H1 (cell line): Measurements from ENCODE around the gene CNGB1. TPM values are rescaled to one million over a fixed set of nuclear protein-coding genes. Genes with fewer than 3 reads are reported as not detected.

Experiments used
- CTCF ChIA-PET: fragments of 300-600 bp; sonication (Branson Sonifier 250); formaldehyde crosslinking; loops from one replicate; lab custom pipeline; 2021; ENCODE audit not compliant: partially characterized antibody; lab: Charles Lee
- POLR2A ChIA-PET: fragments of 300-600 bp; sonication (Branson Sonifier 250); formaldehyde crosslinking; loops from one replicate; lab custom pipeline; 2021; ENCODE audit warnings: inconsistent platforms; ENCODE audit not compliant: partially characterized antibody; lab: Charles Lee
- DNase-seq, 2 experiments: peaks; one replicate each; pipeline versions ENCODE4 v3.0.0 to v3.0.0-alpha.2; 2010 to 2022; ENCODE audit warnings: low spot score in 2 of 2, low read depth in 1 of 2, mixed read lengths in 1 of 2
- FAIRE-seq: peaks from 2 replicates; lab custom pipeline; 2011; peaks lifted over from hg19 to GRCh38; lab: Jason Lieb, UNC
- H2AFZ ChIP-seq: 2 replicates; pipeline ENCODE4 v1.8.1; 2012; ENCODE audit warnings: low read length, inconsistent platforms
- H2AK5ac ChIP-seq: 2 replicates; pipeline ENCODE4 v1.6.1; 2013; ENCODE audit warnings: low read depth, low read length
- H2BK120ac ChIP-seq: replicated peaks from 2 replicates; pipeline ENCODE3; 2013; ENCODE audit warnings: low read depth, low read length, inconsistent platforms
- H2BK12ac ChIP-seq: 2 replicates; pipeline ENCODE4 v1.6.1; 2013; ENCODE audit warnings: low read depth, low read length
- H2BK15ac ChIP-seq: 2 replicates; pipeline ENCODE4 v1.6.1; 2013; ENCODE audit warnings: low read length
- H2BK20ac ChIP-seq: 2 replicates; pipeline ENCODE4 v1.6.1; 2013; ENCODE audit warnings: low read length
- H2BK5ac ChIP-seq: 2 replicates; pipeline ENCODE4 v1.6.1; 2013; ENCODE audit warnings: low read depth, low read length
- H3K14ac ChIP-seq: 2 replicates; pipeline ENCODE4 v1.6.1; 2013; ENCODE audit warnings: inconsistent platforms; ENCODE audit not compliant: insufficient read length
- H3K18ac ChIP-seq: 2 replicates; pipeline ENCODE4 v1.6.1; 2013; ENCODE audit warnings: low read length; ENCODE audit errors: extremely low read depth
- H3K23ac ChIP-seq: 2 replicates; pipeline ENCODE4 v1.6.1; 2013; ENCODE audit warnings: inconsistent platforms; ENCODE audit not compliant: insufficient read length
- H3K23me2 ChIP-seq: 2 replicates; pipeline ENCODE4 v1.6.1; 2013; ENCODE audit warnings: low read depth, low read length
- H3K27ac ChIP-seq: 2 replicates; pipeline ENCODE4 v1.6.1; 2011; ENCODE audit warnings: low read depth, low read length, inconsistent platforms
- H3K27me3 ChIP-seq, 4 experiments: replicated peaks in 1 of 4; 1 replicate in 1 of 4; 2 replicates in 3 of 4; pipeline versions ENCODE4 v1.6.1 to v1.8.1; 2011 to 2013; ENCODE audit warnings: low read length in 3 of 4, mild to moderate bottlenecking in 3 of 4, inconsistent platforms in 2 of 4, mixed read lengths in 2 of 4, moderate library complexity in 1 of 4; ENCODE audit not compliant: control insufficient read depth in 3 of 4, insufficient read depth in 3 of 4; ENCODE audit errors: extremely low read depth in 1 of 4
- H3K36me3 ChIP-seq, 4 experiments: 2 replicates each; pipeline versions ENCODE4 v1.6.1 to v1.8.1; 2011 to 2013; ENCODE audit warnings: mild to moderate bottlenecking in 4 of 4, low read length in 3 of 4, moderate library complexity in 2 of 4, control low read depth in 1 of 4, inconsistent platforms in 1 of 4; ENCODE audit not compliant: insufficient read depth in 4 of 4, control insufficient read depth in 2 of 4
- H3K4ac ChIP-seq: replicated peaks from 2 replicates; pipeline ENCODE3; 2013; ENCODE audit warnings: low read length, low read depth, mixed read lengths, inconsistent platforms; ENCODE audit not compliant: insufficient read length
- H3K4me1 ChIP-seq, 4 experiments: replicated peaks in 1 of 4; 1 replicate in 1 of 4; 2 replicates in 3 of 4; pipeline versions ENCODE4 v1.6.1 to v1.8.1; 2011 to 2013; ENCODE audit warnings: low read length in 3 of 4, inconsistent platforms in 2 of 4, mixed read lengths in 1 of 4; ENCODE audit not compliant: insufficient read depth in 4 of 4, control insufficient read depth in 3 of 4
- H3K4me2 ChIP-seq, 2 experiments: 2 replicates each; pipeline versions ENCODE4 v1.6.1 to v1.8.1; 2011 to 2013; ENCODE audit warnings: low read depth in 2 of 2, low read length in 2 of 2, control low read depth in 1 of 2, inconsistent platforms in 1 of 2, mild to moderate bottlenecking in 1 of 2; ENCODE audit not compliant: insufficient read depth in 1 of 2
- H3K4me3 ChIP-seq, 4 experiments: fragments of 200-600, 300-600 bp in 1 of 4; sonication (generic), shearing (Covaris generic), sonication (Bioruptor Twin) in 1 of 4; 2 replicates each; pipeline versions ENCODE4 v1.5.1 to v1.8.1; 2011 to 2016; ENCODE audit warnings: low read length in 4 of 4, low read depth in 3 of 4, control low read depth in 2 of 4, inconsistent platforms in 2 of 4, mild to moderate bottlenecking in 2 of 4, mixed read lengths in 1 of 4, moderate library complexity in 1 of 4; ENCODE audit not compliant: insufficient read depth in 2 of 4; ENCODE audit errors: extremely low read depth in 1 of 4
- H3K56ac ChIP-seq: replicated peaks from 2 replicates; pipeline ENCODE3; 2013; ENCODE audit warnings: low read depth, mild to moderate bottlenecking, mixed read lengths, low read length, inconsistent platforms; ENCODE audit not compliant: insufficient read length
- H3K79me1 ChIP-seq: 2 replicates; pipeline ENCODE4 v1.6.1; 2013; ENCODE audit warnings: low read depth, low read length, control low read depth
- H3K79me2 ChIP-seq, 2 experiments: 2 replicates each; pipeline versions ENCODE4 v1.6.1 to v1.8.1; 2012 to 2013; ENCODE audit warnings: low read length in 2 of 2, mild to moderate bottlenecking in 2 of 2, inconsistent platforms in 1 of 2; ENCODE audit not compliant: insufficient read depth in 2 of 2, control insufficient read depth in 1 of 2
- H3K9ac ChIP-seq, 4 experiments: replicated peaks in 1 of 4; 1 replicate in 1 of 4; 2 replicates in 3 of 4; pipeline versions ENCODE4 v1.6.1 to v1.8.1; 2011 to 2013; ENCODE audit warnings: low read depth in 3 of 4, low read length in 3 of 4, control low read depth in 2 of 4, mild to moderate bottlenecking in 2 of 4, moderate library complexity in 2 of 4, inconsistent platforms in 1 of 4; ENCODE audit errors: extremely low read depth in 1 of 4
- H3K9me3 ChIP-seq, 2 experiments: 2 replicates each; pipeline versions ENCODE4 v1.6.1 to v1.8.1; 2012 to 2013; ENCODE audit warnings: mild to moderate bottlenecking in 2 of 2, moderate library complexity in 2 of 2, control low read depth in 1 of 2, inconsistent platforms in 1 of 2, low read depth in 1 of 2, low read length in 1 of 2, mixed read lengths in 1 of 2; ENCODE audit not compliant: insufficient read depth in 2 of 2
- H4K20me1 ChIP-seq, 2 experiments: replicated peaks in 1 of 2; 2 replicates each; pipeline versions ENCODE3 to v1.8.1; 2011 to 2013; ENCODE audit warnings: inconsistent platforms in 2 of 2, low read length in 2 of 2, mild to moderate bottlenecking in 1 of 2; ENCODE audit not compliant: insufficient read depth in 2 of 2, control insufficient read depth in 1 of 2
- H4K5ac ChIP-seq: 2 replicates; pipeline ENCODE4 v1.6.1; 2013; ENCODE audit warnings: low read length, low read depth, mixed read lengths, inconsistent platforms; ENCODE audit not compliant: insufficient read length
- H4K8ac ChIP-seq: 2 replicates; pipeline ENCODE4 v1.8.0; 2013; ENCODE audit warnings: mild to moderate bottlenecking, moderate library complexity, low read length, inconsistent platforms; ENCODE audit not compliant: insufficient read depth; ENCODE audit errors: extremely low read depth
- H4K91ac ChIP-seq: replicated peaks from 2 replicates; pipeline ENCODE3; 2013; ENCODE audit warnings: low read length, mixed read lengths, inconsistent platforms; ENCODE audit not compliant: insufficient read length
- CTBP2 ChIP-seq: IDR thresholded peaks from 2 replicates; pipeline ENCODE4 v1.7.0; 2011; ENCODE audit warnings: borderline replicate concordance, mild to moderate bottlenecking, moderate library complexity, mixed read lengths, low read length; ENCODE audit not compliant: insufficient read depth, insufficient read length
- KDM1A ChIP-seq: fragments of 200-600, 300-600 bp; sonication (generic); IDR thresholded peaks from 2 replicates; pipeline ENCODE4 v1.7.1; 2016; ENCODE audit warnings: mild to moderate bottlenecking, low read length, borderline replicate concordance
- SP2 ChIP-seq: IDR thresholded peaks from 2 replicates; pipeline ENCODE4 v1.6.1; 2012; ENCODE audit warnings: mild to moderate bottlenecking, low read length, inconsistent platforms
- TBP ChIP-seq: IDR thresholded peaks from 2 replicates; pipeline ENCODE4 v1.6.1; 2011; ENCODE audit warnings: low read depth, low read length, improper control_type of control experiment
- YY1 ChIP-seq: IDR thresholded peaks from 2 replicates; pipeline ENCODE4 v1.6.1; 2011; ENCODE audit warnings: low read depth, mild to moderate bottlenecking, low read length
- WGBS, 2 experiments: shearing (Covaris generic) in 1 of 2; methylation state at CpG; one replicate each; pipeline versions ENCODE4 v1.1.6 to v1.1.7; 2013 to 2015; ENCODE audit warnings: low lambda C conversion rate in 2 of 2, mixed read lengths in 2 of 2, inconsistent platforms in 1 of 2, low coverage in 1 of 2, missing lambda C conversion rate in 1 of 2; ENCODE audit not compliant: insufficient replicate concordance in 2 of 2, insufficient coverage in 1 of 2, insufficient read length in 1 of 2; ENCODE audit errors: extremely low coverage in 1 of 2, missing lambda C conversion rate in 1 of 2; 5-methylcytosine and 5-hydroxymethylcytosine counted together
- polyA plus RNA-seq, 7 experiments: library from polyadenylated mRNA; depleted of rRNA in 3 of 7; stranded (reverse) in 5 of 7; unstranded in 2 of 7; fragments of >200 nt in 5 of 7; fragments of 200-250 nt in 2 of 7; gene quantifications; 1 replicate in 5 of 7; 2 replicates in 1 of 7; 4 replicates in 1 of 7; pipeline versions ENCODE4 v1.2.1 to v1.2.3, GENCODE V29; 2011 to 2013; ENCODE audit warnings: missing spikeins in 2 of 7, mixed read lengths in 2 of 7
- total RNA-seq: library from RNA; stranded (reverse); fragmentation: NEBNext Ultra II Directional; extraction: Animal tissue kit (Norgen Biotek cat#: 25700); gene quantifications from 2 replicates; pipeline ENCODE4 v1.2.1, GENCODE V29; 2021

Gene CNGB1
- total and polyA plus RNA-seq, 2 of the 8 experiments (the other 6 are each of a cell fraction or from before 2014, with no cell fraction given), result not detected

- Histone ChIP-seq H2AFZ (no peak overlapping the region), H3K14ac (no peak overlapping the region), H3K27me3 (no peaks in the 10 kb centered on the region), H3K9me3 (no peaks in the 10 kb centered on the region), H4K91ac (no peak overlapping the region), H3K4me3 (no peak overlapping the region), H4K20me1 (peaks cover 0 to 2% of the 10 kb centered on the region in 2 experiments), H3K56ac (no peak overlapping the region), H2BK15ac (no peak overlapping the region), H2BK12ac (no peak overlapping the region), H2BK20ac (no peak overlapping the region), H3K23me2 (no peaks in the 10 kb centered on the region), H3K4me2 (no peak overlapping the region), H4K8ac (no peak overlapping the region), H3K23ac (no peak overlapping the region), H3K27ac (no peak overlapping the region), H3K79me2 (peaks cover 0 to 3% of the 10 kb centered on the region in 2 experiments; a peak in 1 of 4 replicates), H3K4me1 (peaks cover 0 to 4% (median 1%) of the 10 kb centered on the region in 4 experiments; a peak in 3 of 7 replicates), H3K36me3 (peaks cover 0 to 10% (median 1%) of the 10 kb centered on the region in 4 experiments; a peak in 5 of 8 replicates), H3K79me1 (no peaks in the 10 kb centered on the region), H3K18ac (no peak overlapping the region), H4K5ac (no peak overlapping the region), H2AK5ac (no peak overlapping the region), H3K9ac (no peak overlapping the region), H2BK120ac (no peak overlapping the region), H2BK5ac (no peak overlapping the region), H3K4ac (no peak overlapping the region)
- POLR2A ChIA-PET, result no interaction called here
- no peak for FAIRE-seq
- CTCF ChIA-PET, result interaction anchor here (0.7 to 2.8 kb wide), 5 partner anchors 11 to 256 kb away, joined by 3 to 12 read pairs (median 3); partner anchors contain the start of gene USB1
- no peak for TF ChIP-seq TBP
- TF ChIP-seq KDM1A, result no peak
- no peak for TF ChIP-seq SP2
- TF ChIP-seq CTBP2, result no peak
- TF ChIP-seq YY1, result no peak
- 83% methylated on average over 9 of the region's 9 CpGs; no CpG with 5 or more reads in 1 of the 2 experiments for WGBS, 2 experiments
- no peak for DNase-seq
Observed at GRCh38 chr16:58012481-58012880, 41.6 kb upstream of the CNGB1 start.
